Stomach (tissue), 4 donors: Measurements from ENCODE around the gene MEGF8.

Experiments used
- CTCF ChIP-seq, 7 experiments: fragments of 450-650 bp in 4 of 7; fragments of 200-600 bp in 3 of 7; sonication (generic) in 3 of 7; IDR thresholded peaks; one replicate each; pipeline ENCODE4 v1.5.1; 2016 to 2019; ENCODE audit warnings: antibody characterized with exemption in 7 of 7, control low read depth in 2 of 7, mild to moderate bottlenecking in 1 of 7
- EP300 ChIP-seq: sonication (generic); formaldehyde crosslinking; IDR thresholded peaks from one replicate; pipeline ENCODE4 v1.6.1; 2017; ENCODE audit warnings: antibody characterized with exemption
- POLR2A ChIP-seq, 4 donors: fragments of 450-650 bp; IDR thresholded peaks; one replicate each; pipeline ENCODE4 v1.6.1; 2016; ENCODE audit warnings: antibody characterized with exemption in 4 of 4, control low read depth in 2 of 4, mild to moderate bottlenecking in 1 of 4, moderate library complexity in 1 of 4
- POLR2AphosphoS5 ChIP-seq, 3 donors: sonication (generic); formaldehyde crosslinking; IDR thresholded peaks; one replicate each; pipeline ENCODE4 v1.6.1; 2016; ENCODE audit warnings: antibody characterized with exemption in 3 of 3

GRCh38 chr19:42396381-42397262 is 71.2 kb downstream of the MEGF8 start:
- TF ChIP-seq CTCF (IDR thresholded peaks at IDR 0.05), result no peak
- no peak for TF ChIP-seq EP300
- TF ChIP-seq POLR2A (IDR thresholded peaks at IDR 0.05), result no peak
- peak; percentile 74 to 88 (median 79) for TF ChIP-seq POLR2AphosphoS5 (IDR thresholded peaks at IDR 0.05)
